Neuronal stem cell (in vitro differentiated cells): ENCODE measurements around the gene PRF1.

ENCODE experiments used
- DNase-seq: peaks from one replicate; pipeline ENCODE4 v3.0.0-alpha.2; 2013; ENCODE audit warnings: low spot score
- H2AFZ ChIP-seq: one replicate; pipeline ENCODE4 v1.6.1; 2013; ENCODE audit warnings: mild to moderate bottlenecking, low read length, inconsistent platforms
- H2AK5ac ChIP-seq: 2 replicates; pipeline ENCODE4 v1.6.1; 2013; ENCODE audit warnings: low read depth, mild to moderate bottlenecking, inconsistent platforms, low read length, moderate library complexity, mixed read lengths
- H2BK120ac ChIP-seq: 2 replicates; pipeline ENCODE4 v1.6.1; 2013; ENCODE audit warnings: low read depth, mild to moderate bottlenecking, inconsistent platforms, low read length, moderate library complexity, mixed read lengths
- H2BK12ac ChIP-seq: one replicate; pipeline ENCODE4 v1.6.1; 2013; ENCODE audit warnings: low read length, inconsistent platforms
- H2BK15ac ChIP-seq: 2 replicates; pipeline ENCODE4 v1.6.1; 2013; ENCODE audit warnings: mild to moderate bottlenecking, low read length, inconsistent platforms, mixed read lengths
- H2BK5ac ChIP-seq: one replicate; pipeline ENCODE4 v1.6.1; 2013; ENCODE audit warnings: inconsistent platforms, mild to moderate bottlenecking, low read length, moderate library complexity
- H3K14ac ChIP-seq: one replicate; pipeline ENCODE4 v1.6.1; 2013; ENCODE audit warnings: low read length, inconsistent platforms
- H3K18ac ChIP-seq: 2 replicates; pipeline ENCODE4 v1.6.1; 2013; ENCODE audit warnings: low read length, inconsistent platforms
- H3K23ac ChIP-seq: 2 replicates; pipeline ENCODE4 v1.6.1; 2013; ENCODE audit warnings: low read depth, mild to moderate bottlenecking, mixed read lengths, low read length, inconsistent platforms; ENCODE audit not compliant: poor library complexity
- H3K27ac ChIP-seq: replicated peaks from 3 replicates; pipeline ENCODE4 v1.5.1; 2013; ENCODE audit warnings: low read length, inconsistent platforms
- H3K27me3 ChIP-seq, 3 experiments: 2 replicates each; pipeline ENCODE4 v1.6.1; 2013; ENCODE audit warnings: low read length in 3 of 3, mild to moderate bottlenecking in 2 of 3, inconsistent platforms in 1 of 3, low read depth in 1 of 3, mixed read lengths in 1 of 3, moderate library complexity in 1 of 3; ENCODE audit not compliant: control insufficient read depth in 3 of 3, insufficient read depth in 3 of 3
- H3K36me3 ChIP-seq, 2 donors: replicated peaks in 1 of 2; 2 replicates each; pipeline ENCODE4 v1.6.1; 2013; ENCODE audit warnings: low read length in 2 of 2; ENCODE audit not compliant: control insufficient read depth in 2 of 2, insufficient read depth in 2 of 2
- H3K4ac ChIP-seq: 2 replicates; pipeline ENCODE4 v1.6.1; 2013; ENCODE audit warnings: inconsistent platforms, mild to moderate bottlenecking, low read length, moderate library complexity
- H3K4me1 ChIP-seq, 2 donors: 1 replicate in 1 of 2; 2 replicates in 1 of 2; pipeline ENCODE4 v1.6.1; 2013; ENCODE audit warnings: low read length in 2 of 2, low read depth in 1 of 2; ENCODE audit not compliant: control insufficient read depth in 2 of 2, insufficient read depth in 1 of 2
- H3K4me2 ChIP-seq: one replicate; pipeline ENCODE4 v1.6.1; 2013; ENCODE audit warnings: mild to moderate bottlenecking, low read length, inconsistent platforms; ENCODE audit not compliant: insufficient read depth, poor library complexity, severe bottlenecking
- H3K4me3 ChIP-seq, 2 donors: 2 replicates each; pipeline ENCODE4 v1.5.1; 2013; ENCODE audit warnings: low read length in 2 of 2, mild to moderate bottlenecking in 2 of 2, inconsistent platforms in 1 of 2, moderate library complexity in 1 of 2
- H3K79me1 ChIP-seq: one replicate; pipeline ENCODE4 v1.6.1; 2013; ENCODE audit warnings: low read depth, mild to moderate bottlenecking, inconsistent platforms, low read length, moderate library complexity
- H3K9ac ChIP-seq: one replicate; pipeline ENCODE4 v1.6.1; 2013; ENCODE audit warnings: mild to moderate bottlenecking, low read depth, low read length, inconsistent platforms; ENCODE audit not compliant: poor library complexity
- H3K9me3 ChIP-seq, 2 donors: replicated peaks in 1 of 2; 2 replicates each; pipeline versions ENCODE3 to v1.6.1; 2013; ENCODE audit warnings: low read length in 2 of 2, mild to moderate bottlenecking in 2 of 2, inconsistent platforms in 1 of 2, low read depth in 1 of 2, mixed read lengths in 1 of 2, moderate library complexity in 1 of 2; ENCODE audit not compliant: control insufficient read depth in 2 of 2, insufficient read depth in 1 of 2
- H4K8ac ChIP-seq: one replicate; pipeline ENCODE4 v1.6.1; 2013; ENCODE audit warnings: low read depth, mild to moderate bottlenecking, inconsistent platforms, low read length, moderate library complexity
- H4K91ac ChIP-seq: one replicate; pipeline ENCODE4 v1.6.1; 2013; ENCODE audit warnings: low read length, low read depth, mild to moderate bottlenecking, inconsistent platforms; ENCODE audit not compliant: poor library complexity
- WGBS, 2 donors: extraction: QIAGEN DNeasy Blood & Tissue Kit; methylation state at CpG; one replicate each; pipeline ENCODE4 v1.1.7; 2013; ENCODE audit warnings: missing lambda C conversion rate in 2 of 2, mixed read lengths in 1 of 2; ENCODE audit not compliant: insufficient read length in 2 of 2, insufficient replicate concordance in 1 of 2; ENCODE audit errors: extremely low coverage in 2 of 2; 5-methylcytosine and 5-hydroxymethylcytosine counted together

PRF1 gene

DNA sequence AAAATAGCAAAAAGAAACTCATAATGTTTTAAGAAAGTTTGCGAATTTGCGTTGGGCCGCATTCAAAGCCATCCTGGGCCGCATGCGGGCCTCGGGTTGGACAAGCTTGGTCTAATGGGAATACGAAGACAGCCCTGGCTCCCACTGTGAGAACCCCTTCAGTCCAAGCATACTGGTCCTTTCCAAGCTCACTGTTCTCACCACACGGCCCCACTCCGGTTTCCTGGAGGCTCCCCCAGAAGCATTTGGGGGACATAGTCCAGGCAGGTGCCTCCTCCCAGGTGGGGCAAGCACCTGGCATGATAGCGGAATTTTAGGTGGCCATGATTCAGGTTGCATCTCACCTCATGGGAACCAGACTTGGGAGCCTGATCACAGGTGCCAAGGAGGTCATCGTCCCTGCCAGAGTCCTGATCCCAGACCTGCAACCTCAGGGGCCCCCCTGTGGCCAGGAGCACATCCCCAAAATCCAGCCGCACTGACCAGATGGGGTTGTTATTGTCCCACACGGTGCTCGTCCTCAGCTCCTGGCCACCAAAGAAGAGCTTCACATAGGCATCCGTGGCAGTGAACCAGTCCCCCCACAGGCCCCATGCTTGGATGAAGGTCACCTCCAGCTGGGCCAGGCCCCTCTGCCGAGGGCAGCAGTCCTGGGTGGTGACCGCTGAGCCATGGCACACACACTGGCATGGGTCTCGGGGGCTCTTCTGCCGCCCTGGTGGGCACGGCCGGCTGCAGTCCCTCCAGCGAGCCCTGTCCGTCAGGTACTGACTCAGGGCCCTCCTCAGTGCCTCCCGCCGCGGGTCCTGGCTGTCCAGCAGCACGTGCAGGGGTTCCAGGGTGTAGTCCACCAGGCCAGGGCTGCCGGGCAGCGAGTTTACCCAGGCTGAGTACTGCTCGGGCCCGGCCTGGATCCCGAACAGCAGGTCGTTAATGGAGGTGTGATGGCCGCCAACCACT lies 4.4 kb downstream of the PRF1 start:
- H3K79me1 ChIP-seq: no peaks in the 10 kb centered on the region
- peak overlapping the region; percentile 61 for H2AK5ac ChIP-seq
- no peak overlapping the region for H3K4me3 ChIP-seq
- no peak overlapping the region for H2BK15ac ChIP-seq
- peak overlapping the region; percentile 79 for H2BK12ac ChIP-seq
- no peak overlapping the region for H3K4me2 ChIP-seq
- no peak overlapping the region for H4K8ac ChIP-seq
- H2BK120ac ChIP-seq: no peak overlapping the region
- H4K91ac ChIP-seq: no peak overlapping the region
- H3K27ac ChIP-seq: no peak overlapping the region
- peak overlapping the region; percentile 85 for H3K14ac ChIP-seq
- no peak overlapping the region for H2AFZ ChIP-seq
- H3K23ac ChIP-seq: no peak overlapping the region
- H3K4me1 ChIP-seq: no peaks in the 10 kb centered on the region
- H3K36me3 ChIP-seq: no peaks in the 10 kb centered on the region
- H3K9ac ChIP-seq: no peak overlapping the region
- WGBS, 2 donors: no CpG with 5 or more reads among the region's 34 CpGs
- H3K27me3 ChIP-seq: peaks cover 0 to 13% (median 0%) of the 10 kb centered on the region in 3 experiments
- no peak overlapping the region for H3K4ac ChIP-seq
- DNase-seq: no peak
- H3K9me3 ChIP-seq: no peaks in the 10 kb centered on the region
- peak overlapping the region; percentile 55 for H3K18ac ChIP-seq
- peak overlapping the region; percentile 31 for H2BK5ac ChIP-seq

DNA sequence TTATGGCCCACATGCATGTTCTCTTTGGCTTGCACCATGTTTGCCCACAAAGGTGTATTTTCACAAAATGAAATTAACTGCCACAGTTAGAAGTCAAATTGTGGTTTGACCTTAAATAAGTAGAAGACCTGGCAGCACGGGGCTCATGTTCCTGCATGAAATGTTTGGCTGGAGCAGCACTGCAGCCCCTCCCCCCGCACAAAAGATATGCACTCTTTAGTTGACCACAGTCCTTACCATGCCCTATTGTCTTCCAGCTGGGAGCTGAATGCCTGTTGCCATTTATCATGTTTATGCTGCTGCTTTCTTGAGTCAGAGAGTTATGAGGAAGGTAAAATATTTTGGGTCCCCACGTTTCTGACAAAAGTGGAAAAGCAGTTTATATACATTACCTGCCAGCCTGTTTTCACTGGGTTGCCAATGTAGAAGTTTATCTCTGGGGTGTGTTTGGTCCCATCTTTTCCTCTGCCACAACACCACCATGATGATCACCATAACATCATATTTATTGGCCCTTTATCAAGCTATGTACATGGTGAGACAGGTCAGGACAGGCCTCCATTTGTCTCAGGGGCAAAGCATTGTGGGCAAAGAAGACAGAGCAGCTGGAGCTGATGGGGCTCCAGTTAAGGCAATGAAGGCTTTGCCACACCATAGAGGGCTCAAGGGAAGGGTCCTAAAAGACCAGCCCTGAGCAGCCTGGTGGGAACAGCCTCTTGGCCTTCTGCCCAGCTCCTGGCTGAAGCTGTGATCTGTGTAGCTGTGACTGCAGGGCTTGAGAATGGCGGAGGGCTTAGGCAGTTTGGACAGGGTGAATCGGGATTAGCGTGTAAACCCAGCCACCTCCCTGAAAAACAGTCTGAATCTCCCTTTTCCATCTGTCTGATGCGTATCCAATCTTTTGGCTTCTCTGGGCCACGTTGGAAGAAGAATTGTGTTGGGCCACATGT lies 5.4 kb downstream of the PRF1 start:
- Histone ChIP-seq H3K9me3 (no peaks in the 10 kb centered on the region), H3K79me1 (no peaks in the 10 kb centered on the region), H3K23ac (peak overlapping the region; percentile 83), H3K4me3 (no peak overlapping the region), H3K4me2 (no peak overlapping the region), H3K4me1 (no peaks in the 10 kb centered on the region), H3K36me3 (no peaks in the 10 kb centered on the region), H2BK5ac (no peak overlapping the region), H2AFZ (no peak overlapping the region), H2AK5ac (no peak overlapping the region), H3K27me3 (peaks cover 0 to 19% (median 0%) of the 10 kb centered on the region in 3 experiments), H3K14ac (no peak overlapping the region), H3K4ac (no peak overlapping the region), H4K91ac (no peak overlapping the region), H2BK12ac (no peak overlapping the region), H4K8ac (no peak overlapping the region), H2BK15ac (no peak overlapping the region), H3K9ac (no peak overlapping the region), H2BK120ac (no peak overlapping the region), H3K18ac (peak overlapping the region; percentile 41), H3K27ac (no peak overlapping the region)
- DNase-seq: no peak
- no CpG with 5 or more reads among the region's 8 CpGs for WGBS, 2 donors

DNA sequence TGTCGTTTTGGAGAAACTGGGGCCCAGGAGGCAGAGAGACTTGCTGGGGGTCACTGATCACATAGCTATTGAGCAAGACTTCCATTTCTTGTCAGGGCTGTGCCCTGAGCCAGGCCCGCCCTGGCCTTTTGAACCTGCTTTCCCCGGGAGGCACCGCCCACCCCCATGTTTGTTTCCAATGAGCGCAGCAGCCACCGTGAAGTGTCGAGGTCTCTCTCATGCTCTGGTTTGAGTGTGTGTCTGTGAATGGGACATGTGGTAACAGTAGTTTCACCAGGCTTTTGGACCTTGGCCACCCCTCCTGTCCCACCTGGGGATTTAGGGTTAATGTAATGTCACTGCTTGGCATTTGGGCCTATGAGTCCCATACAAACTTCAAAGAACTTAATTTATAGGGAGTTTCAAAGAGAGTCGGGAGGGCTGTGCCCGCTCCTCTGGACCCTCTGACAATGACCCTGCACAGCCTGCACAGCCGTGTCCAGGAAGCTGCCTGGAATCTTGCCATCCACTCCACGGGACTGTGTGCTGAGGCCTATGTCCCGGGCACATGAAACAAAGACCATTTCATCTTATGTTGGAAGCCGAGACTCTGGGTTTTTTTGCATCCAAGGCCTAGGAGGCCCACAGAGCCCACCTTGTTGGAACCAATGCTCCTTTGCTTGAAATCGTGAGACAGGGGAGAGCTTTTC lies 6.3 kb downstream of the PRF1 start:
- no peak overlapping the region for H4K91ac ChIP-seq
- no peak overlapping the region for H3K9ac ChIP-seq
- H2BK120ac ChIP-seq: no peak overlapping the region
- H3K79me1 ChIP-seq: no peaks in the 10 kb centered on the region
- H3K18ac ChIP-seq: no peak overlapping the region
- no peak overlapping the region for H3K23ac ChIP-seq
- no peak overlapping the region for H2BK12ac ChIP-seq
- H3K4ac ChIP-seq: no peak overlapping the region
- no peak overlapping the region for H3K27ac ChIP-seq
- H2BK15ac ChIP-seq: no peak overlapping the region
- no peak overlapping the region for H2BK5ac ChIP-seq
- H3K27me3 ChIP-seq: peaks cover 0 to 19% (median 0%) of the 10 kb centered on the region in 3 experiments
- no peak for DNase-seq
- no peak overlapping the region for H3K4me3 ChIP-seq
- no CpG with 5 or more reads among the region's 14 CpGs for WGBS, 2 donors
- H2AK5ac ChIP-seq: no peak overlapping the region
- no peaks in the 10 kb centered on the region for H3K36me3 ChIP-seq
- H3K4me2 ChIP-seq: no peak overlapping the region
- H3K14ac ChIP-seq: no peak overlapping the region
- H3K4me1 ChIP-seq: peaks cover 0 to under 1% of the 10 kb centered on the region in 2 donors
- H4K8ac ChIP-seq: no peak overlapping the region
- H2AFZ ChIP-seq: no peak overlapping the region
- no peaks in the 10 kb centered on the region for H3K9me3 ChIP-seq
